ENCODE measurements around the gene MCOLN1. TPM values are rescaled to one million over a fixed set of nuclear protein-coding genes. Genes with fewer than 3 reads are reported as not detected.
A peak's percentile ranks its signal among the peaks of the same experiment; 100 is the strongest.

Gene MCOLN1
- total and polyA plus RNA-seq, 8 donors, result 13.0 to 76.6 (median 15.3) TPM

DNA sequence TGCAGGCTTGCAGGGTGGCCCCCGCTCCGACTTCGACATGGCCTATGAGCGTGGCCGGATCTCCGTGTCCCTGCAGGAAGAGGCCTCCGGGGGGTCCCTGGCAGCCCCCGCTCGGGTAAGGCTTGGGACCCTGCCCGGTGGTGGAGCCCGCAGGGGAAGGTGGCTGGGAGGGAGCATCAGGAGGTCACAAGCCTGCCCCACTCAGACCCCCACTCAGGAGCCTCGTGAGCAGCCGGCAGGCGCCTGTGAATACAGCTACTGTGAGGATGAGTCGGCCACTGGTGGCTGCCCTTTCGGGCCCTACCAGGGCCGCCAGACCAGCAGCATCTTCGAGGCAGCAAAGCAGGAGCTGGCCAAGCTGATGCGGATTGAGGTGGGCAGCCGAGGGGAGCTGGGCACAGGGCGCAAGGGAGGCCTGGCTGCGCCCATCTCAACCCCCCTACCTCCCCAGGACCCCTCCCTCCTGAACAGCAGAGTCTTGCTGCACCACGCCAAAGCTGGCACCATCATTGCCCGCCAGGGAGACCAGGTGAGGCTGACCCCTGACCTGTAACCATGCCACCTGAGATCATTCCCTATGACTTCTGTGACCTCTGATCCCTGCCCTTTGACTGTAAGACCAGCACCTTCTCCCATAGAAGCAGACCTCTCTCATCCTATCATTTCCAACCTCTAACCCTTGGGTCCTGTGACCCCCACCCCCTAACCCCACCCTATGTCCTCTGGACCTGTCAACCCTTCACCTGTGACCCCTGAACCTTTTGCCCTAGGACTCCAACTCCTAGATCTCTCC, 20.3 kb downstream of the MCOLN1 start:
- DNase-seq (peak in 1 of 4 donors; percentile 79), ATAC-seq (no peak)
- Histone ChIP-seq H3K4me1 (peaks cover 0 to 73% of the 10 kb centered on the region in 2 donors), H3K27me3 (no peaks in the 10 kb centered on the region), H3K4me3 (no peak overlapping the region), H3K9me3 (no peaks in the 10 kb centered on the region), H3K27ac (peak overlapping the region; percentile 59 to 95), H3K36me3 (peaks cover 0 to 89% of the 10 kb centered on the region in 2 donors)
- intact Hi-C loops (cut with DNase I), result no loop called here
- TF ChIP-seq, protein P1, sequence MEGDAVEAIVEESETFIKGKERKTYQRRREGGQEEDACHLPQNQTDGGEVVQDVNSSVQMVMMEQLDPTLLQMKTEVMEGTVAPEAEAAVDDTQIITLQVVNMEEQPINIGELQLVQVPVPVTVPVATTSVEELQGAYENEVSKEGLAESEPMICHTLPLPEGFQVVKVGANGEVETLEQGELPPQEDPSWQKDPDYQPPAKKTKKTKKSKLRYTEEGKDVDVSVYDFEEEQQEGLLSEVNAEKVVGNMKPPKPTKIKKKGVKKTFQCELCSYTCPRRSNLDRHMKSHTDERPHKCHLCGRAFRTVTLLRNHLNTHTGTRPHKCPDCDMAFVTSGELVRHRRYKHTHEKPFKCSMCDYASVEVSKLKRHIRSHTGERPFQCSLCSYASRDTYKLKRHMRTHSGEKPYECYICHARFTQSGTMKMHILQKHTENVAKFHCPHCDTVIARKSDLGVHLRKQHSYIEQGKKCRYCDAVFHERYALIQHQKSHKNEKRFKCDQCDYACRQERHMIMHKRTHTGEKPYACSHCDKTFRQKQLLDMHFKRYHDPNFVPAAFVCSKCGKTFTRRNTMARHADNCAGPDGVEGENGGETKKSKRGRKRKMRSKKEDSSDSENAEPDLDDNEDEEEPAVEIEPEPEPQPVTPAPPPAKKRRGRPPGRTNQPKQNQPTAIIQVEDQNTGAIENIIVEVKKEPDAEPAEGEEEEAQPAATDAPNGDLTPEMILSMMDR (IDR thresholded peaks at IDR 0.05), result no peak

DNA sequence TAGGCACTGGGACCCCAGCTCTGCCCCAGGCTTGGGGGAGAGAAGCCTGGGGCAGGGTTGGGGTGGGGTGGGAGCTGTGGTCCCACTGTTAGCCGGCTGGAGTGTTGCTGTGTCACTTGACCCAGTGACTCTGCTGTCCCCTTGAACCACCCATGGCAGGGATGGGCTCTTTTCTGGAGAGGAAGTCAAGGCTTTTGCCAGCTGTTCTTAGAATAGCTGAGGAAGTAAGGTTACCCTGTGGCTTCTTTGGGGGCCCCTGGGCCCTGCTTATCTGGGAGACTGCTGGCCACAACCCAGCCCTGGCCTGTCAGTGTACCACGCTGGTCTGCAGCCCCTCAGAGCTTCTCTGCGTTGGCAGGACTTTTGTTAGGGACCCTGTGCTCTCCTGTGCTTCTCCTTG, 22.2 kb downstream of the MCOLN1 start:
- intact Hi-C loops (cut with DNase I), result no loop called here
- TF ChIP-seq, protein P1 (IDR thresholded peaks at IDR 0.05), result no peak
- no peaks in the 10 kb centered on the region for H3K27me3 ChIP-seq
- ATAC-seq (peak; percentile 65), DNase-seq (peak in 2 of 4 donors; percentile 79 to 86)
- H3K27ac ChIP-seq, result peak overlapping the region; percentile 76 to 95
- no peak overlapping the region for H3K4me3 ChIP-seq
- no peaks in the 10 kb centered on the region for H3K9me3 ChIP-seq
- peaks cover 0 to 72% of the 10 kb centered on the region in 2 donors for H3K36me3 ChIP-seq
- peaks cover 0 to 64% of the 10 kb centered on the region in 2 donors for H3K4me1 ChIP-seq

DNA sequence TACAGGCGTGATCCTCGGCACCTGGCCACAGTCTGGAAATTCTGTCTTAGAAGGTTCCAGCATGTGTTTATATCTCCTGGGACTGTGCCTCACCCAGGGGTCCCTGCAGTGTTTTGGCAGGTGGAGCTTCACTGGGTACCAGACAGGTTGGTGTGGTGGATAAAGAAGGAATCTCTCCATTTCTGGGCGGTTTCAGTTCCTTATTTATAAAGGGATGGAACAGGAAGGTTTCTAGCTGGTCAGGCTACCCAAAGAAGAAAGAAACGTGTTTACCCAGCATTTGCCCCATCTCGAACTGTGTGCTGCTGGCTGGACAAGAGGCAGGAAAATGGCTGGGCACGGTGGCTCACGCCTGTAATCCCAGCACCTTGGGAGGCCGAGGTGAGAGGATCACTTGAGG, 22.9 kb downstream of the MCOLN1 start:
- H3K4me3 ChIP-seq, result no peak overlapping the region
- no peaks in the 10 kb centered on the region for H3K9me3 ChIP-seq
- intact Hi-C loops (cut with DNase I), result no loop called here
- H3K27me3 ChIP-seq, result no peaks in the 10 kb centered on the region
- peak overlapping the region; percentile 76 to 95 for H3K27ac ChIP-seq
- H3K4me1 ChIP-seq, result peaks cover 0 to 64% of the 10 kb centered on the region in 2 donors
- DNase-seq, result no peak
- ATAC-seq, result peak; percentile 17
- H3K36me3 ChIP-seq, result peaks cover 0 to 72% of the 10 kb centered on the region in 2 donors
- TF ChIP-seq, protein P1 (IDR thresholded peaks at IDR 0.05), result no peak

DNA sequence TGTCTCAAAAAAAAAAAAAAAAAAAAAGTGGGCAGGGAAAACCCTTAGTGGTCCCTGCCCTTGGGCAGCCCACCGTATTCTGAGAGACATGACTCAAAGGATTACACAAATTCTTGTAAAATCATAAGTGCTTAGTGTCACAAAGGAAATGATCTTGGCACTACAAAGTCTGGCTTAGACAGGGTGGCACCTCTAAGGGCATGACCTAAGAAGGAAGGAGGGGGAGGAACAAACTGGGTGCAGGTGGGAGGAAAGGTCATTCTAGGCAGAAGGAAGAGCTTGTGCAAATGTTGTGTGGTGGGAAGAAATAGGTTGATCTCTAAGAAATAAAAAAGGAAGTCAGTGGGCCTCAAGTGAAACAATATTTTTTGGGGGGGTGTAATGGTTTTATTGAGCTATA, 23.5 kb downstream of the MCOLN1 start:
- ATAC-seq (peak; percentile 16), DNase-seq (no peak)
- TF ChIP-seq, protein P1 (IDR thresholded peaks at IDR 0.05), result no peak
- intact Hi-C loops (cut with DNase I), result no loop called here
- H3K4me3 ChIP-seq, result no peak overlapping the region
- peaks cover 0 to 58% of the 10 kb centered on the region in 2 donors for H3K4me1 ChIP-seq
- no peaks in the 10 kb centered on the region for H3K9me3 ChIP-seq
- peaks cover 0 to 72% of the 10 kb centered on the region in 2 donors for H3K36me3 ChIP-seq
- H3K27ac ChIP-seq, result peak overlapping the region in 1 of 2 donors; percentile 95
- H3K27me3 ChIP-seq, result no peaks in the 10 kb centered on the region

DNA sequence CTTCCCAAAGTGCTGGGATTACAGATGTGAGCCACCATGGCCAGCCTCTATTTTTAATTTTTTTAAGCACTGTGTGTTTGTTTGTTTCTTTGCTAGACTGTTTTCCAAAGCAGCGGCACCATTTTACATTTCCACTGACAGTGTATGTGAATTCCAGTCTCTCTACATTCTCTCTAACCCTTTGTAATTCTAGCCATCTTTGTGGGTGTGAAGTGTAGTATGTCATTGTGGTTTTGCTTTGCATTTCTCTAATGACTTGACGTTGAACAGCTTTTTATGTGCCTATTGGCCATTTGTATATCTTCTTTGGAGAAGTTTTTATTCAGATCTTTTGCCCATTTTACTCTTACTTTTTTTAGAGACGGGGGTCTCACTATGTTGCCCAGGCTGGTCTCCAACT, 24.7 kb downstream of the MCOLN1 start:
- H3K27ac ChIP-seq, result peak overlapping the region in 1 of 2 donors; percentile 95
- DNase-seq, result no peak
- H3K4me1 ChIP-seq, result peaks cover 0 to 50% of the 10 kb centered on the region in 2 donors
- no peaks in the 10 kb centered on the region for H3K9me3 ChIP-seq
- peaks cover 0 to 72% of the 10 kb centered on the region in 2 donors for H3K36me3 ChIP-seq
- no peak overlapping the region for H3K4me3 ChIP-seq
- intact Hi-C loops (cut with DNase I), result no loop called here
- TF ChIP-seq, protein P1 (IDR thresholded peaks at IDR 0.05), result no peak
- ATAC-seq, result no peak
- H3K27me3 ChIP-seq, result no peaks in the 10 kb centered on the region
